Gastroesophageal sphincter (tissue), 3 donors: ENCODE results near the gene SIGLEC1.

Experiments used
- CTCF ChIP-seq, 4 experiments: fragments of 200-600 bp in 2 of 4; fragments of 450-650 bp in 2 of 4; sonication (generic) in 1 of 4; IDR thresholded peaks; one replicate each; pipeline ENCODE4 v1.5.1; 2017 to 2019; ENCODE audit warnings: antibody characterized with exemption in 4 of 4, mild to moderate bottlenecking in 2 of 4, moderate library complexity in 2 of 4
- POLR2A ChIP-seq, 2 donors: fragments of 450-650 bp; IDR thresholded peaks; one replicate each; pipeline ENCODE4 v1.6.1; 2017; ENCODE audit warnings: antibody characterized with exemption in 2 of 2, mild to moderate bottlenecking in 2 of 2, moderate library complexity in 1 of 2

GRCh38 chr20:3702611-3703391 lies 9.6 kb downstream of the SIGLEC1 start:
- TF ChIP-seq CTCF (IDR thresholded peaks at IDR 0.05) (no peak), POLR2A (IDR thresholded peaks at IDR 0.05) (no peak)
